GM19025 (cell line): ENCODE measurements around the gene SELENOO.

Source experiments
- ATAC-seq: cut with Tn5 transposase; IDR thresholded peaks from one replicate; pipeline ENCODE4 v1.9.1; 2021; ENCODE audit warnings: mild to moderate bottlenecking, low read depth, moderate library complexity; ENCODE audit not compliant: unreplicated experiment

SELENOO gene

DNA sequence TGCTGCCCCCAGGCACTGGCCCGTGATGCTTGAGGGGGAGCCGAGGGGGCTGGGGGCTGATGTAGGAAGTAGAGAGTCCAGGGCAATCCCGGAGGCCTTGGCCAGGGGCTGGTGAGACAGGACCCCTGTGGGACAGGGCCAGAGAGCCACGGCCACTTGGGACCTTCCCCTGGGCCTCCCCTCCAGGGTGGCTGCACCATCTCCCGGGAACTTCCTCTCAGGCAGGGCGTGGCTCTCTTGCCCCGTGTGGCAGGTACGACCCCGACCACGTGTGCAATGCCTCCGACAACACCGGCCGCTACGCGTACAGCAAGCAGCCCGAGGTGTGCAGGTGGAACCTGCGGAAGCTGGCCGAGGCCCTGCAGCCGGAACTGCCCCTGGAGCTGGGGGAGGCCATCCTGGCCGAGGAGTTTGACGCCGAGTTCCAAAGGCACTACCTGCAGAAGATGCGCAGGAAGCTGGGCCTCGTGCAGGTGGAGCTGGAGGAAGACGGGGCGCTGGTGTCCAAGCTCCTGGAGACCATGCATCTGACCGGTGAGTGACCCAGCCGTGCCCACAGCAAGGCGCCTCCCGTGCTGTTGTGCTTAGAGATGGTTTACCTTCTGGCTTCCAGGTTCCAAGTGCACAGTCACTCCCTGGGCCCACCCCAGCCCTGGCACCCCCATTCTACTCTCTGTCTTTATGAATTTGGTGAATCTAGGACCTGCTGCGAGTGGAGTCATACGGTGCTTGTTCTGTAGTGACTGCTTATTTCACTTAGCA lies 9.7 kb downstream of the SELENOO start:
- no peak for ATAC-seq

DNA sequence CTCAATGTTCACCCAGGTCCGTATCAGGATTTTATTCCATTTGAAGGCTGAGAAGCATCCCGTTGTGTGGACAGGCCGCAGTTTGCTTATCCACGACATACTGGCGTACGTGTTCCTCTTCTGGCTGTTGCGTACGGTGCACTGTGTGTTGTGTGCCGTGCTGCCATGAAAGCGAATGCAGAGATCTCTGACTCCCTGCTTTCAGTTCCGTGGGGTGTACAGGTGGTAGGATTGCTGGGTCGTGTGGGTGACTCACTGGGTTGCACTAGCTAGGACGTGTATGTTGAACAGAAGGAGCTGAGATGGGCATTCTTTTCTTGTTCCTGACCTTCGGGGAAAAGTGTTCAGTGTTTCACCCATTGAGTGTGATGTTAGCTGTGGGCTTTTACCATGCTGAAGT lies 10.3 kb downstream of the SELENOO start:
- ATAC-seq = no peak

DNA sequence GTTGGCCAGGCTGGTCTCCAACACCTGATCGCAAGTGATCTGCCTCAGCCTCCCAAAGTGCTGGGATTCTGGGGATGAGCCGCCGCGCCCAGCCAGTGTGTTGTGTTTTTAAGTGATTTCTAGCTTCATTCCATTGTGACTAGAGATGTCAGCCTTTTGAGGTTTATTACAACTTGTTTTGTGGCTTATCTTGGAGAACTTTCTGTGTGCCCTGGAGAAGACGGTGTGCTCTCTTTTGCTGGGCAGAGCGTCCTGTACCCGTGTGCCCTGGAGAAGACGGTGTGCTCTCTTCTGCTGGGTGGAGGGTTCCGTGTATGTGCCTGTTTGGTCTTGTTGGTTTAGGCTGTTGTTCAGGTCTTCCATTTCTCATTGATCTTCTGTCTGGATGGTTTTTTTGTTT lies 12.5 kb downstream of the SELENOO start:
- ATAC-seq = no peak

DNA sequence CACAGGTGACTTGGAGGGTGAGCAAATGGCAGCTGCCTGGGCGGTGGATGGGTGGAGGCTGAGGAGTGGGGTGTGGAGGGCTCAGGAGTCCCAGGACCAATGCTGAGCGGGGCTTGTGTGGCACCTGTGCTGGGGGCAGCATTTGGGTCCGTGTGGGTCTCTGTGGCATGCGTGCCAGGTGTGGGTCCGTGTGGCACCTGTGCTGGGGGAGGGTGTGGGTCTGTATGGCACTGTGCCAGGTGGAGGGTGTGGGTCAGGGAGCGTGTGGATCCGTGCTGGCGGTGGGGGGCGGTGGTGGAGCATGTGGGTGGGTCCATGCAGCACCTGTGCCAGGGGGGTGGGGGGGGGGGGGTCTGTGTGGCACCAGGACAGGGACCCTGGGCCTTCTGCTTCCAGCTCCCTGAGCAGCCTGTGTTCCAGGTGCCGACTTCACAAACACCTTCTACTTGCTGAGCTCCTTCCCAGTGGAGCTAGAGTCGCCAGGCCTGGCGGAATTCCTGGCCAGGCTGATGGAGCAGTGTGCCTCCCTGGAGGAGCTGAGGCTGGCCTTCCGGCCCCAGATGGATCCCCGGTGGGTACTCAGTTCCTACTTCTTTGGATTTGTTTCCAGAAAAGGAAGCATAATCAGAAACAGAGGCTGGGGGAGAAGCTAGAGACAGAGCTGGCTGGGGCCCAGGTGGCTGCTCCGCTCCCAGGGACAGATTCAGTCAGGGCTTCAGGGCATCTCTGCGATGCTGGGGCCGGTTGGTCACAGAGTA lies 14.7 kb downstream of the SELENOO start:
- no peak for ATAC-seq

DNA sequence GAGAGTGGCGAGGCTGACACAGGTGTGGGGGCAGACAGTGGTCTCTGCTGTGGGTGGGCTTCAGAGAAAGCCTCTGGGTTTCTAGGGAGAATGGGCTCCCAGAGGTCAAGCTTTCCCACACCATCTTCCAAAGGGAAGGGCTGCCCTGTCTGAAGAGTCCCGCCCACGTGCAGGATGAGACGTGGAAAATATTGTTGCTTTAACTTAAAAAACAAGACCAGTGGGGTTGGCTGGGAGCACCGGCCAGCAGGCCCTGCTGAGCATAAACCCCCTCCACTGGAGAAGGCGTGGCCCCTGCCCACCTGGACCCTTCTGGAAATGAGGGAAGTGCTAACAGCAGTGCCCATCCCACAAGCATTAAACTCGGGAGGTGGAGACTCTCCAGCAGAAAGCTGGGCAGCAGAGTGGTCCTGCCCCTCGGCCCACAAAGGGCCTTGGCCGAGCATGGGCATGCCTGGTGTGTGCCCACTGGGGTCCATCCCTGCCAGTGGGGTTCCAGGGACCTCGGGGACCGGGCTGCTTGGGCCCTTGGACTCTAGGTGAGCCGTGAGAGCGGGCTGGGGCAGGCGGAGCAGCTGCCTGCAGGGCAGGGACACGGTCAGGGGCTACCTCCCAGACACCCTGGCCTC lies 15.4 kb downstream of the SELENOO start:
- ATAC-seq = no peak

DNA sequence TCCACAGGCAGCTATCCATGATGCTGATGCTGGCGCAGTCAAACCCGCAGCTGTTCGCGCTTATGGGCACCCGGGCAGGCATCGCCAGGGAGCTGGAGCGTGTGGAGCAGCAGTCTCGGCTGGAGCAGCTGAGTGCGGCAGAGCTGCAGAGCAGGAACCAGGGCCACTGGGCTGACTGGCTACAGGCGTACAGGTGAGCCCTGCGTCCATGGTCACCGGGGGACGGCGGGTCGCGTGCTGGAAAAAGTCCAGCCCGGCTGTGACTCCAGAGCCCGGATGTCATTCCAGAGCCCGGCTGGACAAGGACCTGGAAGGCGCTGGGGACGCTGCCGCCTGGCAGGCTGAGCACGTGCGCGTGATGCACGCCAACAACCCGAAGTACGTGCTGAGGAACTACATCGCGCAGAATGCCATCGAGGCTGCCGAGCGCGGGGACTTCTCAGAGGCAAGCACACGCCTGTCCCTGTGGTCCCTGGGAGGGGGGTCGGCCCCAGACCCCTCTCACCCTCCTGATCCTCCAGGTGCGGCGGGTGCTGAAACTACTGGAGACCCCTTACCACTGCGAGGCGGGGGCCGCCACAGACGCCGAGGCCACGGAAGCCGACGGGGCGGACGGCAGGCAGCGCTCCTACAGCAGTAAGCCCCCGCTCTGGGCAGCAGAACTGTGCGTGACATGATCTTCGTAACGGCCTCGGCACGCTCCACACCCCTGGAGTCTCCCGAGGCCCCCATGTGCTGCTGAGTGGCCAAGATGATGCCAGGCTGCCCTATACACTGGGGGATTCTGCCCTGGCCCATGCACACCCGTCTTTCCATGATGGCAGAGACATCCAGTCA lies 16.1 kb downstream of the SELENOO start:
- no peak for ATAC-seq

DNA sequence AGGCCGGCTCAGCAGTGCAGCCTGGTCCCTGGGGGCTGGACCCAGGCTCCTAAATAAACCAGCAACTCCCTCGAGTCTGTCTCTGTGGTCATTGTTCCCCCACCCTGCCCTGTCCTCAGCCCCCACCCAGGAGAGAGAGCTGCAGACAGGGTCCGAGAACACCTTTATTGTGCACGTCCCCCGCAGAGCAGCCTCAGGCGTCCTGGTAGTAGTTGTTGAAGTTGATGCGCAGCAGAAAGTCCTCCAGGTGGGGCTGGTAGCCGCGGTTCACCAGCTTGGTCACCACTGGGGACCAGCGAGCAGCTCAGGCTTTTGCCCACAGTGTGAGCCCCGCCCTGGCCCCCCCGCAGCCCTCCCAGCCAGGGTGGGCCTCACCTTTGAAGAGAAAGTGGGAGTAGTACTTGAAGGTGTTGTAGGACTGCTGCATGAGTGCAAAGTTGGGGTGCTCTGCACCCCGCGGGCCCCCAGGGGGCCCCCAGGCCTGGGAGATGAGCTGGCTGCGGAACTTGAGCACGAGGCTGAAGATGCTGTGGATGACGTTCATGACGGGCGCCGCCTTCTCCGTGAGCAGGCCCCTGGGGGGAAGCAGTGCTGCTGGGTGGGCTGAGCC lies 16.8 kb downstream of the SELENOO start:
- no peak for ATAC-seq

DNA sequence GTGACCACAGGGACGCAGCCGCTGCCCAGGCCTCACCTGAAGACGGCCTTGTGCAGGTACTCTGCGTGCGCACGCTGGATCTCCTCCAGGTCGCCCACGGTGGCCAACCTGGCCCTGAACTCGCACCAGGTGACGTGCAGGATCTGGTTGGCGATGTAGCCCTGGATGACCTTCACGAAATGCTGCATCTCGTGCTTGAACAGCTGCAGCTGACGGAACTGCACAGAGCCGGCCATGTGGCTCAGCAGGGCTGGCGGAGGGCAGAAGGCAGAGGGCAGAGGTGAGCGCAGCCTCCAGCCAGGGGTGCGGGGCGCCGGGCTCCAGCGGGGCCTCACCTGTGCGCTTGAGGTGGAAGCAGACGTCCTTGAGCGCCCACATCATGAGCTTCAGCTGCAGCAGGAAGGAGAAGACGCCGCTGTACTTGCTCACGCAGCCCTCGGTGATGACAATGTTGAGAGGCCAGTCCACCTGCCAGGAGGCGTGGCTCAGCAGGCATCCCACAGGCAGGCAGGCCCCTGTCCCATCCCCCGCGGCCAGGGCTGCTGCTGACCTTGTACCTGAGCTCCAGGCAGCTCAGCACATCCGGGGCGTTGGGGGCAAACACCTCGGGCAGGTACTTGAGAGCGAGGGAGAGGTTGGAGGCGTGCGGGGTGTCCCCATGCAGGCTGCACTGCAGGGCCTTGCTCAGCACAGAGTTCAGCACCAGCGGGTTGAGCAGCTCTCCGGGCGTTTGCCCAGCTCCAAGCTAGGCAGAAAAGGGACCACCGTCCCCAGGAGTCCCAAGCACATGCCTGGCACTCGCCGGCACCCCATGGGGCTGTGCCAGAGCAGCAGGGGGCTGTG lies 17.6 kb downstream of the SELENOO start:
- no peak for ATAC-seq

DNA sequence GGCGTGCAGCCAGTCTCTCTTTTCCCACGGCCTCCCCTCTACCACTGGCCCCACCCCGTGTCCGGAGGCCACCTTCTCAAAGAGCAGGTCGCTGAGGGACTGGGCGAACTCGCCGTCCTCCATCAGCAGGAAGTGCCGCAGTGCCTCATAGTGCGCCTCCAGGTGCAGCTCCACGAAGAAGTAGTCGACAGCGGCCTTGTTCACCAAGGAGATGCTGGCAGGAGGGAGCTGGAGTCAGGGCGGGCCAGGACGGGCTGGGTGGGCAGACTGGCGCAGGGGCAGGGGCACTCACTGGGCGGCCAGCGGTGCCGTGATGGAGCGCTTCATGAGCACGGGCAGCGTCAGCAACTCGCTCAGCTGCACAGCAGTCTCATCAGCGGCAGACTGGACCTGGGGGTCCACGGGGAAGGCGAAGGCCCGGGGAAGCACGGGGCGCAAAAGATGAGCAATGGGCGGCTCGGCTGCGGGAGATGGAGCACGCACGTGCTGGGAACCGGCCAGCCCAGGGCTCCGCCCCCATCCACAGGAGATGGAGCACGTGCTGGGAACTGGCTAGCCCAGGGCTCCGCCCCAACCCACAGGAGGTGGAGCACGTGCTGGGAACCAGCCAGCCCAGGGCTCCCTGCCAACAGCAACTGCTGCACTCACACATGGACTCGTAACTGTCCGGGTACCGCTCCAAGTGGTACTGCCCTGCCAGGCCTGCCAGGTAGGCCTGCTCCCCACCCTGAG lies 18.4 kb downstream of the SELENOO start:
- ATAC-seq = no peak

DNA sequence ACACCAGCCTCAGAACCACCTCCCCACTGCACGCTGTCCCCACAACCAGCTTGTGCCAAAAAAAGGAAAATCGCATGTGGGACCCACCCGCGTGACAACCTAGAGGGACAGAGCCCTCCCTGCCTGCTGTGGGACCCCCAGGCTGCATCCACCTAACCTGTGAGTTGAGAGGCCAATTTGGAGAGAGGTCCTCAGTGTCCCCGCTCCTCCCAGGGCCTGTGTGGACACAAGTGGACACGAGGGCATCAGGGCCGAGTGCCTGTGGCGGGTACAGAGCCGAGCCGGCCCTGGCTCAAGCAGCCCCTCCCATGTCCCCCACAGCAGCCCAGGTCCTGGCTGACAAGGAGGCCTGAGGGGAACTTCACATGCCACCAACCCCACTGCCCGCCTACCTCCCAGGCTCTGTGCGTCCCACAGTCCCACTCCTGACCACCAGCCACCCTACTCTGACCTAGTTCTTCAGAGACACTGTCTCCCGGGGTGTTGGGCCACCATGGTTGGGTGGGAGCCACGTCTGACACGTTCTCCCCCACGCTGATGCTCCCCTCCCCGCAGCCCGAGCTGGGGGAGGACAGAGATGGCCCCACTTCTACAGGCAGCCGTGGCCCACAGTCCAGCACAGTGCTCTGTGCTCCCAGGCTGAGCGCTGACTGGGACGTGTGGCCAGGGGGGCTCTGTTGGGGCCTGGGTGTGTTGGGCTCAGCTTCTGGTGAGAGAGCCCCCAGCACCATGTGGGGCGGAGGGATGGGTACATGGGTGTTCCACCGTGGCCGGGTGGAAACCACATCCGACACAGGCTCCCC lies 19.2 kb downstream of the SELENOO start:
- no peak for ATAC-seq

DNA sequence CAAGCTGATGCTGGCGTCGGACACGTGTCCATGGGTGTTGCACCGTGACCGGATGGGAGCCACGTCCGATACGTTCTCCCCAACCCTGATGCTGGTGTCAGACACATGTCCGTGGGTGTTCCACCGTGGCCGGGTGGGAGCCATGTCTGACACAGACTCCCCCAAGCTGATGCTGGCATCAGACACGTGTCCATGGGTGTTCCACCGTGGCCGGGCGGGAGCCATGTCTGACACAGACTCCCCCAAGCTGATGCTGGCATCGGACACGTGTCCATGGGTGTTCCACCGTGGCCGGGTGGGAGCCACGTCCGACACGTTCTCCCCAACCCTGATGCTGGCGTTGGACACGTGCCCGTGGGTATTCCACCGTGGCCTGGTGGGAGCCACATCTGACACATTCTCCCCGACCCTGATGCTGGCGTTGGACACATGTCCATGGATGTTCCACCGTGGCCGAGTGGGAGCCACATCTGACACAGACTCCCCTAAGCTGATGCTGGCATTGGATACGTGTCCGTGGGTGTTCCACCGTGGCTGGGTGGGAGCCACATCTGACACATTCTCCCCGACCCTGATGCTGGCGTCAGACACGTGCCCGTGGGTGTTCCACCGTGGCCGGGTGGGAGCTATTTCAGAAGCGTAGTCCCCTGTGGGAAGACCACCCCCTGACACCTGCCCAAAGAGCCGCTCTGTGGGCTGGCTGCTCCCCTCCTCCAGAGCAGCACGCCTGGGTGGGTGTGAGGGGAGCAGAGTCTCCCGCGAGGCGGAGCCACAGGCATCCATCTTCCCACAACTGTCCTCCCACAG lies 20.0 kb downstream of the SELENOO start:
- no peak for ATAC-seq

DNA sequence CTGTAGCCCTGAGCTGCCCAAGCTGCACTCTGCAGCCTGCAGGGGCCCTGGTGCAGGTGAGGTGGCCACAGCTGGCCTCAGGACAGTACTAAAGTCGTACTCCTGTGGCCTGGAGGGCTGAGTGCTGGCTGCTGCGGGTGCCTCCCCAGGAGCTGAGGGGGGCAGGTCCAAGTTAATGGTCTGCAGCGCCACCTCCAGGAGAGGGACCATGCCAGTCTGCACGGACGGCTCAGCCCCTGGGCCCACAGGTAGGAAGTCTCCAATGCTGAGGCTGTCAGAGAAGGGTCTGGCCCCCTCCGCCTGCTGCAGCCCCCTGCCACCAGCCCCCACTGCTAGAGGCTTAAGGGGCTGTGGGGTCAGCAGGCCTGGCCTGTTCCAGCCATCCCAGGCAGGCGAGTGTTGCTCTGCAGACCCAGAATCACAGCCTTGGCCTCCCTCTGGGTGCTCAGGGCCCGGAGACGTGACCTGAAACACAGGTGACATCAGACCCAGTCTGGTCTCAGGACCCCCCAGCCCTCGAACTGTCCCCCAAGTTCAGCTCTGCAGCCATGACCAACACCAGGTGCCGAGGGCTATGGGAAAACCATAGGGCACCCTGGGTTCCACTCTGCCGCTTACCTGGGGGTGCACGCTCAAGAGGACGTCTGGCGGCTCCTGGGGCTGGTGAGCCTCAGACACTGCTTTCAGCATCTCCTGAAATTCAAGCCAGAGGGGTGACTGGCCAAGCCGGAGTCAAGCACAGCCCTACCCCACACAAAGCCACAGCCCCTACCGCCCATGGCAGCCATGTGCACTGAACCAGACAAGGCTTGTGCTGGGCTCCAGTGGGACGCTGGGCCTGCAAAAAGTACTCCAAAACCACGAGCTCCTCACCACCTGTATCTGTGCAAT lies 20.8 kb downstream of the SELENOO start:
- ATAC-seq = no peak

DNA sequence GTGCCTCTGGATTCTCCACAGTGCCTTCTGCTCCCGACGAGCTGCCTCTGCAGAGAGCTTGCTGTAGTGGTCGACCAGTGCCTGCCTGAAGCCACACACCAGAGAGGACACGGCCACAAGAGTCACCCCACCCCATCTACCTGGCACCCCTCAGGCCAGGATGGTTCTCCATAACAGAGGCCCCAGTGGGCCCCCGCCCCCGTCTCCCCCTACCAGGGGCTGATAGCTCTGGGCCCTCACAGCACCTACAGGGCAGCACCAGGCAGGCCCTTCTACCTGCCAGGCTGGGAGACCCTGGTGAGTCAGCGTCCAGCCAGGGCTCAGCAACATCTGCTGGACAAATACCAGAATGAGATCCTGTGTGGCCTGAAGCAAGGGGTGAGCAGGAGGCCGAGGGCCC lies 21.7 kb downstream of the SELENOO start:
- no peak for ATAC-seq

DNA sequence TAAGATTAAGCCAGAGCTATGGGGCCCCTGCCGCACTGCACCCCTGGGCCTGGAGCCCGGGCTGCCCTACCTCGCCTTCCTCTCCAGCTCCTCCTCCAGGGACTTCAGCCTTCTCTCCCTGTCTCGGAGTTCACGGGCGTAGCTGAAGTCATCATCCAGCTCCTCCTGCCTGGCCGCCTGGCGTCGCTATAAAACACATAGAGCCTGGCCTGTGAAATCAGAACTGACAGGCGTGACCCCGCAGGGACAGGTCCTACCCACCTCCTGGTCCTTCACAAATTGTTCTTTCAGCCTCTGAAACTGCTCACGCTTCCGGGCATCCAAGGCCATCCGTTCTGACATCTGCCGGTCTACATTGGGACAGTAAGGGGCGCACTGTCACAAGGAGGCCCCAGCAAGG lies 23.3 kb downstream of the SELENOO start:
- ATAC-seq = no peak

DNA sequence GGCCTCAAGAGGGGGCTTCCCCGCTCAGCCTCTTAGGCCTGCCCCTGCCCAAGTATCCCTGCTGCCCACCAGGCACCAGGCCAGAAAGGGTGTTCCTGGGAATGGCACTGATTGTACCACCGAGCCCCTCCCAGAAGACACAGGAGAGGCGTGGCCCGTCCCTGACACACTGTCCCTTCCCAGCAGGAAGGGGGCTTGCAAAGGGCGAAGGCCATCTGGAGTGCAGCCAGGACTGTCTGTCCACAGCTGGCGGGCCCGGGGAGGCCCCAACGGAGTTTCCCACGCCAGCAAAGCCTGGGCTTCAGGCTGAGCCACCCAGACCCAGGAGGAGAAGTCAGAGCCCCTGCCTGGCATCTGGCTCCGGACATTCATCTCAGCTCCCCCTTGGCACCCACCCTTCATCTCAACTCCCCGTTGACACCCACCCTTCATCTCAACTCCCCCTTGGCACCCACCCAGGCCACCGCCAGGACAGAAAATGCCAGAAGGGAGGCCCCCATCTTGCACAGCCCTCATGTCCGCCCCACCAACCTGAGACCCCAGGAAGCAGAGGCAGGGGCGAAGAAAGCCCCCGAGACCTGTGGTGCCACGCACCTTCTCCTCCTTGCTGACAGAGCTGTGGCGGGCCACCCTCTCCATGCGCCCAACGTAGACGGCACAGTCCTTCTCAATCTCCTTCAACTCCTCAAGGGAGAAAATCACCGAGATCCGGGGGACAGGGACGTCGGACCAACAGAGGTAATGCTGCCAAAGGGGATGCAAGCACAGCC lies 24.6 kb downstream of the SELENOO start:
- no peak for ATAC-seq
